GM23338 (cell line): ENCODE results near the gene KRTAP5-3. TPM values are rescaled to one million over a fixed set of nuclear protein-coding genes. Genes with fewer than 3 reads are reported as not detected.

Experiments used
- ATAC-seq: fragments of 200-7000 bp; cut with Tn5 transposase; 3 replicates; pipeline ENCODE4 v1.9.1; 2020
- DNase-seq: peaks from one replicate; pipeline ENCODE4 v3.0.0-alpha.2; 2015; ENCODE audit warnings: low spot score
- H2AFZ ChIP-seq: fragments of 200-600 bp; sonication (generic); 2 replicates; pipeline ENCODE4 v1.8.0; 2016; ENCODE audit warnings: antibody characterized with exemption, mild to moderate bottlenecking, moderate library complexity
- H3F3A ChIP-seq: fragments of 200-600 bp; sonication (generic); replicated peaks from 2 replicates; pipeline ENCODE4 v1.8.0; 2017; ENCODE audit warnings: antibody characterized with exemption, mixed run types, low read depth
- H3K27ac ChIP-seq: fragments of 200-600 bp; sonication (generic); 2 replicates; pipeline ENCODE4 v1.6.1; 2016; ENCODE audit warnings: low read depth
- H3K27me3 ChIP-seq: fragments of 200-600 bp; sonication (generic); 2 replicates; pipeline ENCODE4 v1.8.0; 2016; ENCODE audit warnings: mild to moderate bottlenecking, mixed run types, moderate library complexity; ENCODE audit not compliant: insufficient read depth
- H3K36me3 ChIP-seq: fragments of 200-600 bp; sonication (generic); 2 replicates; pipeline ENCODE4 v1.8.0; 2016; ENCODE audit warnings: mild to moderate bottlenecking; ENCODE audit not compliant: insufficient read depth
- H3K4me1 ChIP-seq: fragments of 200-600 bp; sonication (generic); 2 replicates; pipeline ENCODE4 v1.8.0; 2016; ENCODE audit warnings: mild to moderate bottlenecking, moderate library complexity; ENCODE audit not compliant: insufficient read depth
- H3K4me2 ChIP-seq: fragments of 200-600 bp; sonication (generic); 2 replicates; pipeline ENCODE4 v1.7.1; 2017; ENCODE audit warnings: mixed run types
- H3K4me3 ChIP-seq: fragments of 200-600 bp; sonication (generic); 2 replicates; pipeline ENCODE4 v1.6.1; 2016; ENCODE audit warnings: mixed run types
- H3K79me2 ChIP-seq: fragments of 200-600 bp; sonication (generic); replicated peaks from 2 replicates; pipeline ENCODE4 v1.8.0; 2017; ENCODE audit warnings: mild to moderate bottlenecking; ENCODE audit not compliant: insufficient read depth
- H3K9me2 ChIP-seq: fragments of 200-600 bp; sonication (generic); 2 replicates; pipeline ENCODE4 v1.8.0; 2017; ENCODE audit not compliant: insufficient read depth
- H4K20me1 ChIP-seq: fragments of 200-600 bp; sonication (generic); replicated peaks from 2 replicates; pipeline ENCODE4 v1.8.0; 2017; ENCODE audit warnings: mild to moderate bottlenecking; ENCODE audit not compliant: insufficient read depth
- H3K27ac Mint-ChIP-seq: 2 replicates; pipeline ENCODE4 v1.8.0; 2020; ENCODE audit warnings: inconsistent platforms, mild to moderate bottlenecking, moderate library complexity, mixed read lengths
- H3K27me3 Mint-ChIP-seq: 3 replicates; pipeline ENCODE4 v1.8.0; 2022; ENCODE audit warnings: low read depth, mild to moderate bottlenecking, moderate library complexity, mixed read lengths, inconsistent platforms; ENCODE audit not compliant: insufficient read depth, poor library complexity
- H3K36me3 Mint-ChIP-seq: 3 replicates; pipeline ENCODE4 v1.8.0; 2021; ENCODE audit warnings: low read depth, mild to moderate bottlenecking, inconsistent platforms, moderate library complexity, mixed read lengths
- H3K4me1 Mint-ChIP-seq: 3 replicates; pipeline ENCODE4 v1.8.0; 2020; ENCODE audit warnings: mild to moderate bottlenecking, inconsistent platforms, mixed read lengths
- H3K4me3 Mint-ChIP-seq: 3 replicates; pipeline ENCODE4 v1.8.0; 2021; ENCODE audit warnings: moderate library complexity, mild to moderate bottlenecking, inconsistent platforms, mixed read lengths
- H3K9me3 Mint-ChIP-seq: 3 replicates; pipeline ENCODE4 v1.8.0; 2020; ENCODE audit warnings: moderate library complexity, mild to moderate bottlenecking, inconsistent platforms, mixed read lengths
- CREB1 ChIP-seq: fragments of 250-450 bp; sonication (Bioruptor Pico); IDR thresholded peaks from 2 replicates; pipeline ENCODE4 v1.5.0; 2020; ENCODE audit warnings: low read depth, mild to moderate bottlenecking, moderate library complexity
- CTCF ChIP-seq, 2 experiments: fragments of 200-600 bp in 1 of 2; sonication (generic) in 1 of 2; conservative IDR thresholded peaks; 2 replicates each; pipeline versions ENCODE4 v1.5.1 to v1.6.1; 2016 to 2017; ENCODE audit warnings: antibody characterized with exemption in 2 of 2, low read depth in 2 of 2, mild to moderate bottlenecking in 2 of 2, moderate library complexity in 1 of 2
- EZH2 ChIP-seq: fragments of 200-600 bp; sonication (generic); IDR thresholded peaks from one replicate; pipeline ENCODE4 v1.8.0; 2017; ENCODE audit warnings: antibody characterized with exemption, mild to moderate bottlenecking, low read depth; ENCODE audit not compliant: unreplicated experiment
- EZH2phosphoT487 ChIP-seq: fragments of 200-600 bp; sonication (generic); IDR thresholded peaks from one replicate; pipeline ENCODE4 v1.8.1; 2018; ENCODE audit warnings: antibody characterized with exemption; ENCODE audit not compliant: unreplicated experiment
- JUNB ChIP-seq: IDR thresholded peaks from one replicate; pipeline ENCODE4 v1.6.1; 2016; ENCODE audit warnings: antibody characterized with exemption; ENCODE audit not compliant: unreplicated experiment
- NANOG ChIP-seq: IDR thresholded peaks from 2 replicates; pipeline ENCODE4 v1.6.1; 2016; ENCODE audit warnings: antibody characterized with exemption, borderline replicate concordance
- POLR2AphosphoS5 ChIP-seq: IDR thresholded peaks from 2 replicates; pipeline ENCODE4 v1.6.1; 2016; ENCODE audit warnings: antibody characterized with exemption, low read depth
- REST ChIP-seq: IDR thresholded peaks from one replicate; pipeline ENCODE4 v1.6.1; 2018; ENCODE audit warnings: antibody characterized with exemption; ENCODE audit not compliant: unreplicated experiment
- ZNF114 ChIP-seq: fragments of 250-450 bp; sonication (Bioruptor Pico); IDR thresholded peaks from 2 replicates; pipeline ENCODE4 v1.5.0; 2020; ENCODE audit warnings: mild to moderate bottlenecking, moderate library complexity
- ZNF331 ChIP-seq: fragments of 250-450 bp; sonication (Bioruptor Pico); IDR thresholded peaks from 2 replicates; pipeline ENCODE4 v1.5.0; 2020; ENCODE audit warnings: low read depth, mild to moderate bottlenecking, moderate library complexity
- ZNF462 ChIP-seq: fragments of 250-450 bp; sonication (Bioruptor Pico); IDR thresholded peaks from 2 replicates; pipeline ENCODE4 v1.5.0; 2020; ENCODE audit warnings: mild to moderate bottlenecking, moderate library complexity
- polyA plus RNA-seq: library from polyadenylated mRNA; unstranded; fragments of >200 nt; fragmentation: Nextera tagmentation; extraction: Ambion mirVana; gene quantifications from 2 replicates; pipeline ENCODE4 v1.2.1, GENCODE V29; 2016
- total RNA-seq: library from RNA; depleted of rRNA; stranded (reverse); fragments of >200 nt; shearing (Covaris generic); gene quantifications from 2 replicates; pipeline ENCODE4 v1.2.3, GENCODE V29; 2014

The KRTAP5-3 gene
- total and polyA plus RNA-seq, 2 experiments from 2014 or later = not detected

GRCh38 chr11:1652442-1652770, 44.1 kb upstream of the KRTAP5-3 start (continued):
- TF ChIP-seq ZNF462 (CRISPR knock-in tag) (no peak), POLR2AphosphoS5 (no peak), REST (no peak), NANOG (no peak), ZNF331 (no peak)

- ATAC-seq (no peak), DNase-seq (no peak)
- no peaks in the 10 kb centered on the region for H3F3A ChIP-seq
- H4K20me1 ChIP-seq = no peaks in the 10 kb centered on the region
- H3K4me3 ChIP-seq = no peak overlapping the region
- H3K36me3 ChIP-seq = no peaks in the 10 kb centered on the region
- no peak overlapping the region for H3K27ac Mint-ChIP-seq
- H3K27me3 ChIP-seq = no peaks in the 10 kb centered on the region
- peaks cover 2% of the 10 kb centered on the region for H3K27me3 Mint-ChIP-seq
- no peak overlapping the region for H2AFZ ChIP-seq
- H3K4me1 Mint-ChIP-seq = peaks cover 6% of the 10 kb centered on the region; the same call in 2 of the 3 replicates
- H3K36me3 Mint-ChIP-seq = no peaks in the 10 kb centered on the region
- H3K4me2 ChIP-seq = no peak overlapping the region
- no peak overlapping the region for H3K4me3 Mint-ChIP-seq
- no peaks in the 10 kb centered on the region for H3K79me2 ChIP-seq
- no peak overlapping the region for H3K27ac ChIP-seq
- H3K9me2 ChIP-seq = no peaks in the 10 kb centered on the region
- no peaks in the 10 kb centered on the region for H3K4me1 ChIP-seq
- no peaks in the 10 kb centered on the region; the same call in 2 of the 3 replicates for H3K9me3 Mint-ChIP-seq
- TF ChIP-seq EZH2phosphoT487 (no peak), ZNF331 (no peak), CREB1 (CRISPR knock-in tag) (no peak), POLR2AphosphoS5 (no peak), ZNF114 (CRISPR knock-in tag) (no peak), CTCF (conservative IDR thresholded peaks at IDR 0.05; ENCODE audit: low read depth in 2 of 2) (no peak), EZH2 (no peak), JUNB (no peak)
Measured at GRCh38 chr11:1652026-1652425, 43.8 kb upstream of the KRTAP5-3 start.
